Fibroblast of lung (primary cell): ENCODE results near the gene NEK1. TPM values are rescaled to one million over a fixed set of nuclear protein-coding genes. Genes with fewer than 3 reads are reported as not detected.

ENCODE experiments used
- DNase-seq, 2 donors: peaks; one replicate each; pipeline versions ENCODE4 v3.0.0 to v3.0.0-alpha.2; 2010; ENCODE audit warnings: low read depth in 2 of 2
- H2AFZ ChIP-seq: 2 replicates; pipeline ENCODE4 v1.5.1; 2012; ENCODE audit warnings: low read length, control low read depth, inconsistent platforms
- H3K27ac ChIP-seq: 2 replicates; pipeline ENCODE4 v1.5.1; 2011; ENCODE audit warnings: low read length, control low read depth; ENCODE audit not compliant: insufficient read depth
- H3K27me3 ChIP-seq: 2 replicates; pipeline ENCODE4 v1.5.1; 2011; ENCODE audit warnings: mild to moderate bottlenecking, low read length; ENCODE audit not compliant: control insufficient read depth, insufficient read depth
- H3K36me3 ChIP-seq: 2 replicates; pipeline ENCODE4 v1.5.1; 2011; ENCODE audit warnings: low read length; ENCODE audit not compliant: control insufficient read depth, insufficient read depth
- H3K4me1 ChIP-seq: 2 replicates; pipeline ENCODE4 v1.5.1; 2011; ENCODE audit warnings: low read length; ENCODE audit not compliant: control insufficient read depth, insufficient read depth; ENCODE audit errors: extremely low read depth
- H3K4me2 ChIP-seq: 2 replicates; pipeline ENCODE4 v1.5.1; 2011; ENCODE audit warnings: low read length, control low read depth; ENCODE audit not compliant: insufficient read depth; ENCODE audit errors: extremely low read depth
- H3K4me3 ChIP-seq, 4 experiments: fragments of 200-600 bp in 1 of 4; sonication (generic) in 1 of 4; replicated peaks in 1 of 4; 2 replicates each; pipeline ENCODE4 v1.5.1; 2011 to 2016; ENCODE audit warnings: low read length in 4 of 4, low read depth in 3 of 4, mild to moderate bottlenecking in 3 of 4, control low read depth in 2 of 4, inconsistent platforms in 1 of 4, mixed read lengths in 1 of 4; ENCODE audit not compliant: insufficient read depth in 1 of 4; ENCODE audit errors: control extremely low read depth in 1 of 4
- H3K79me2 ChIP-seq: 2 replicates; pipeline ENCODE4 v1.5.1; 2012; ENCODE audit warnings: mild to moderate bottlenecking, low read length, inconsistent platforms; ENCODE audit not compliant: control insufficient read depth, insufficient read depth
- H3K9ac ChIP-seq: 2 replicates; pipeline ENCODE4 v1.5.1; 2011; ENCODE audit warnings: mild to moderate bottlenecking, low read length, control low read depth; ENCODE audit not compliant: insufficient read depth
- H3K9me3 ChIP-seq: 2 replicates; pipeline ENCODE4 v1.5.1; 2012; ENCODE audit warnings: low read depth, low read length; ENCODE audit not compliant: control insufficient read depth, insufficient read depth
- H4K20me1 ChIP-seq: 2 replicates; pipeline ENCODE4 v1.5.1; 2011; ENCODE audit warnings: low read length; ENCODE audit not compliant: control insufficient read depth, insufficient read depth; ENCODE audit errors: extremely low read depth
- CTCF ChIP-seq, 2 donors: IDR thresholded peaks in 1 of 2; conservative IDR thresholded peaks in 1 of 2; 1 replicate in 1 of 2; 2 replicates in 1 of 2; pipeline ENCODE4 v1.5.1; 2011 to 2012; ENCODE audit warnings: low read length in 2 of 2, control low read depth in 1 of 2, inconsistent platforms in 1 of 2, low read depth in 1 of 2, mild to moderate bottlenecking in 1 of 2
- EZH2 ChIP-seq: IDR thresholded peaks from 2 replicates; pipeline ENCODE4 v1.5.1; 2012; ENCODE audit warnings: low read length, control low read depth, mild to moderate bottlenecking; ENCODE audit errors: missing control alignments
- polyA plus RNA-seq, 2 donors: library from polyadenylated mRNA; depleted of rRNA in 1 of 2; stranded (reverse) in 1 of 2; unstranded in 1 of 2; fragments of >200 nt; gene quantifications; 2 replicates each; pipeline ENCODE4 v1.2.1, GENCODE V29; 2011 to 2012; ENCODE audit warnings: missing spikeins in 1 of 2
- total RNA-seq: library from RNA; depleted of rRNA; stranded (reverse); fragments of >200 nt; gene quantifications from 2 replicates; pipeline ENCODE4 v1.2.1, GENCODE V29; 2014

Gene NEK1
- total and polyA plus RNA-seq, 2 donors (not counting 1 experiment from before 2014, with no cell fraction given), result 8.6 to 17.0 TPM

GRCh38 chr4:169372791-169373190 lies 239.6 kb downstream of the NEK1 start:
- Histone ChIP-seq H2AFZ (no peak overlapping the region), H3K36me3 (no peaks in the 10 kb centered on the region), H3K27ac (no peak overlapping the region), H3K79me2 (no peaks in the 10 kb centered on the region), H3K4me3 (no peak overlapping the region), H3K4me1 (no peaks in the 10 kb centered on the region), H3K4me2 (no peak overlapping the region), H3K27me3 (no peaks in the 10 kb centered on the region), H3K9me3 (no peaks in the 10 kb centered on the region), H3K9ac (no peak overlapping the region), H4K20me1 (no peaks in the 10 kb centered on the region)
- no peak for DNase-seq
- no peak for TF ChIP-seq CTCF (conservative IDR thresholded peaks at IDR 0.05 in 1 of 2, IDR thresholded peaks at IDR 0.05 in 1 of 2; ENCODE audit: low read depth in 1 of 2, low read length in 2 of 2)
- no peak for TF ChIP-seq EZH2

GRCh38 chr4:169369634-169370033 lies 242.7 kb downstream of the NEK1 start:
- Histone ChIP-seq H3K4me3 (no peak overlapping the region), H3K4me1 (no peaks in the 10 kb centered on the region), H3K27ac (no peak overlapping the region), H3K4me2 (no peak overlapping the region), H3K9me3 (no peaks in the 10 kb centered on the region), H3K36me3 (no peaks in the 10 kb centered on the region), H4K20me1 (no peaks in the 10 kb centered on the region), H3K27me3 (no peaks in the 10 kb centered on the region), H3K79me2 (no peaks in the 10 kb centered on the region), H2AFZ (no peak overlapping the region), H3K9ac (no peak overlapping the region)
- DNase-seq, result no peak
- TF ChIP-seq CTCF (conservative IDR thresholded peaks at IDR 0.05 in 1 of 2, IDR thresholded peaks at IDR 0.05 in 1 of 2; ENCODE audit: low read depth in 1 of 2, low read length in 2 of 2), result no peak
- TF ChIP-seq EZH2, result no peak

GRCh38 chr4:169367826-169368225 lies 244.6 kb downstream of the NEK1 start:
- Histone ChIP-seq H3K4me2 (no peak overlapping the region), H3K4me1 (no peaks in the 10 kb centered on the region), H3K79me2 (no peaks in the 10 kb centered on the region), H3K36me3 (no peaks in the 10 kb centered on the region), H3K4me3 (no peak overlapping the region), H2AFZ (no peak overlapping the region), H3K9me3 (no peaks in the 10 kb centered on the region), H3K9ac (no peak overlapping the region), H3K27ac (no peak overlapping the region), H4K20me1 (no peaks in the 10 kb centered on the region), H3K27me3 (no peaks in the 10 kb centered on the region)
- DNase-seq, result no peak
- TF ChIP-seq CTCF (conservative IDR thresholded peaks at IDR 0.05 in 1 of 2, IDR thresholded peaks at IDR 0.05 in 1 of 2; ENCODE audit: low read depth in 1 of 2, low read length in 2 of 2) (no peak), EZH2 (no peak)
